Fibroblast of lung (primary cell): ENCODE results near the gene USH1C.

ENCODE experiments used
- CTCF ChIP-seq, 2 donors: IDR thresholded peaks in 1 of 2; conservative IDR thresholded peaks in 1 of 2; 1 replicate in 1 of 2; 2 replicates in 1 of 2; pipeline ENCODE4 v1.5.1; 2011 to 2012; ENCODE audit warnings: low read length in 2 of 2, control low read depth in 1 of 2, inconsistent platforms in 1 of 2, low read depth in 1 of 2, mild to moderate bottlenecking in 1 of 2
- EZH2 ChIP-seq: IDR thresholded peaks from 2 replicates; pipeline ENCODE4 v1.5.1; 2012; ENCODE audit warnings: low read length, control low read depth, mild to moderate bottlenecking; ENCODE audit errors: missing control alignments

GRCh38 chr11:17526326-17526725 is 17.9 kb downstream of the USH1C start:
- TF ChIP-seq EZH2 (no peak), CTCF (conservative IDR thresholded peaks at IDR 0.05 in 1 of 2, IDR thresholded peaks at IDR 0.05 in 1 of 2; ENCODE audit: low read depth in 1 of 2, low read length in 2 of 2) (no peak)
